Breast epithelium (tissue), 3 donors: ENCODE results near the gene SRRM1.
"Not testable (repeated sequence)": the region's sequence is repeated elsewhere in the genome, so short reads cannot be mapped to it uniquely, and the experiment has no call there.

ENCODE experiments used
- CTCF ChIP-seq, 3 donors: fragments of 450-650 bp; IDR thresholded peaks; one replicate each; pipeline ENCODE4 v1.5.1; 2016 to 2017; ENCODE audit warnings: antibody characterized with exemption in 3 of 3, mild to moderate bottlenecking in 3 of 3, moderate library complexity in 3 of 3
- POLR2A ChIP-seq: fragments of 450-650 bp; IDR thresholded peaks from one replicate; pipeline ENCODE4 v1.6.1; 2016; ENCODE audit warnings: antibody characterized with exemption, mild to moderate bottlenecking, moderate library complexity

- TF ChIP-seq POLR2A; CTCF (IDR thresholded peaks at IDR 0.05): not testable (repeated sequence)
Observed at GRCh38 chr1:24706074-24706389, 62.9 kb downstream of the SRRM1 start.
